Measurements from ENCODE around the gene HIGD1B.

GRCh38 chr17:44864831-44865230, 17.1 kb downstream of the HIGD1B start:
- TF ChIP-seq CTCF (conservative IDR thresholded peaks at IDR 0.05 in 1 of 2, IDR thresholded peaks at IDR 0.05 in 1 of 2; ENCODE audit: low read depth in 1 of 2, low read length in 2 of 2), result no peak
- no peak for TF ChIP-seq EZH2 (IDR thresholded peaks at IDR 0.05; ENCODE audit: low read length, missing control alignments)

Data from fibroblast of lung (primary cell).